ENCODE data around the gene ERC1.
"Not testable (repeated sequence)": the region's sequence is repeated elsewhere in the genome, so short reads cannot be mapped to it uniquely, and the experiment has no call there.

Gene ERC1

DNA sequence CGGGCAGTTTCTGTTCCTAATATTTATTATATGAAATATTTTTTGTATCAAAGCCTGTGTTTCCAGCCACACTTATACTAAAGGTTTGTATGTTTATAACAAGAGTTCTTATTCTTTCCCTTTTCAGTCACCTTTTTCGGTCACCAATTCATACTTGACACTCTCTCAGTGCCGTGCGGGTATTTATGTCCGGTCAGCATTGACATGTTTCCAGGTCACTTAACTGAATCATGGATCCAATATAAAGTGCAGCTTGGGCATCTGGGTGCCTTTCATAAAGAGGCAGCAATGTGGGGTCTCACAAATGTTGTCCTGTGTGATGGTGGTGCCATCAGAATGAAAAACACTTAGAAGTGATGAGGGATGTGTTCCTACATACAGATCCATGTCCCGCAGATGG, 141.3 kb downstream of the ERC1 start:
- DNase-seq: no peak

DNA sequence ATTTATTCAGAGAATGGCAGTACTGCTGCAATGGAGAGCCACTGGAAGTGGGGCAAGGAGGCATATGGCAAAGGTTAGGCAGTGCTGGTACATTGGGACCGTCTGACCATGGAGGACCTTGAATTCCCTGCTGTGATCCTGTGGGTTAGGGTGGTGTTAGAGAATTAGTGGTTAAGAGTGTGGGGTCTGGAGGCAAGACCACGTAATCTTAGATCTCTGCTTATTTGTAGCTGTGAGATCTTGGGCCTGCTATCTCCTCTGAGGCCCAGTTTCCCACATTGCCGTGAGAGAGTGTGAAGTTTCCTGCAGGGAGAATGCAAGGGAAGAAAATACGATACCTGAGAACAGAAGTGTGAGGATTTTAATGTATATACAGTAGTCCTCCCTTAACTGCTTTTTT, 147.7 kb downstream of the ERC1 start:
- DNase-seq: no peak

DNA sequence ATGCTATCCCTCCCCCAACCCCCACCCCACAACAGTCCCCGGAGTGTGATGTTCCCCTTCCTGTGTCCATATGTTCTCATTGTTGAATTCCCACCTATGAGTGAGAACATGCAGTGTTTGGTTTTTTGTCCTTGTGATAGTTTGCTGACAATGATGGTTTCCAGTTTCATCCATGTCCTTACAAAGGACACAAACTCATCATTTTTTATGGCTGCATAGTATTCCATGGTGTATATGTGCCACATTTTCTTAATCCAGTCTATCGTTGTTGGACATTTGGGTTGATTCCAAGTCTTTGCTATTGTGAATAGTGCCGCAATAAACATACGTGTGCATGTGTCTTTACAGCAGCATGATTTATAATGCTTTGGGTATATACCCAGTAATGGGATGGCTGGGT, 155.7 kb downstream of the ERC1 start:
- not testable (repeated sequence) for DNase-seq

DNA sequence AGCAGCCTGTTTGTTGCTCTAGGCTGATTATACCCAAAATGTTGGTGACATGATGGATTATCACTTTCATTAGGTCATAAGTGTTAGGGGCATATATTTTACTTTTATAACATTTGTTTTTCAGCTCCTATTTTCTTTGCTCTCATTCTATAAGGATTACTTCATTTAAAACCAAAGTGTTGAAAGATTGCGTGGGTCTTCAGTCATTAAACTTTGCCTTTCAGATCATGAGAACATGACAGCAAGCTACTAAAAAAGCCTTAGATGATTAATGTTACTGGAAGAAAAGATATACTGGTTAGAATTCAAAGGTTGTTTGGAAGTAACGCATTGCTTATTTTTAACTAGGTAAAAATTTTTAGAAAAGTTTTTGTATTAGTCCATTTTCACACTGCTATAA, 156.8 kb downstream of the ERC1 start:
- DNase-seq: no peak

DNA sequence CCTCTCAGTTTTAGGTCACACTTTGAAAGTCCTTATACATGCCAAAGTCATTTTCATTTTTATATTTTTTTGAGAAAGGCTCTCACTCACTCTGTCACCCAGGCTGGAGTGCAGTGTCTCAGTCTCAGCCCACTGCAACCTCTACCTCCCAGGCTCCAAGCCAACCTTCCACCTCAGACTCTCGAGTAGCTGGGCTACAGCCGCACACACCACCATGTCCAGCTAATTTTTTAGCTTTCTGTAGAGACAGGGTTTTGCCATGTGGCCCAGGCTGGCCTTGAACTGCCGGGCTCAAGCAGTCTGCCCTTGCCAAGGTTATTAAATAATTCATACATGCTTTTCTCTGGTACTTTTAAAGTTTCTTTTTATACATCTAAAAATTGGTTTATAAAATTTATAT, 166.0 kb downstream of the ERC1 start:
- DNase-seq: no peak

DNA sequence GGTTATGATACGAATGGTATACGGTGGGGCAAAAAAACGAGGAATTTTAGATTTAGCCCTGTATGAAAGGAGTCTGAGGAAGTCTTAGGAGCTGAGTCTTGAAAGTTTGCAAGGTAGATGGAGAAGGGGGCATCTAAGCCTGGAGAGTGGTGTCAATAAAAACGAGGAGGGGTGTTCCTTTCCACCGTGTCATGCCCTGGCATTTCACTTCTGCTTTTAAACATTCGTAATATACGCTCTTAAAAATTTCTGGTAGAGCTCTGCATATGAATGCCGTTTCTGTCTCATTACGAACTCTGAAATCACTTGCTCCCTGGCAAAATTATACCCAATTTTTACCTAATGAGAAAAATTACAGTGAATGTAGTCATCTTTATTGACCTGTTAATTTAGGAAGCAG, 170.2 kb downstream of the ERC1 start:
- no peak for DNase-seq

DNA sequence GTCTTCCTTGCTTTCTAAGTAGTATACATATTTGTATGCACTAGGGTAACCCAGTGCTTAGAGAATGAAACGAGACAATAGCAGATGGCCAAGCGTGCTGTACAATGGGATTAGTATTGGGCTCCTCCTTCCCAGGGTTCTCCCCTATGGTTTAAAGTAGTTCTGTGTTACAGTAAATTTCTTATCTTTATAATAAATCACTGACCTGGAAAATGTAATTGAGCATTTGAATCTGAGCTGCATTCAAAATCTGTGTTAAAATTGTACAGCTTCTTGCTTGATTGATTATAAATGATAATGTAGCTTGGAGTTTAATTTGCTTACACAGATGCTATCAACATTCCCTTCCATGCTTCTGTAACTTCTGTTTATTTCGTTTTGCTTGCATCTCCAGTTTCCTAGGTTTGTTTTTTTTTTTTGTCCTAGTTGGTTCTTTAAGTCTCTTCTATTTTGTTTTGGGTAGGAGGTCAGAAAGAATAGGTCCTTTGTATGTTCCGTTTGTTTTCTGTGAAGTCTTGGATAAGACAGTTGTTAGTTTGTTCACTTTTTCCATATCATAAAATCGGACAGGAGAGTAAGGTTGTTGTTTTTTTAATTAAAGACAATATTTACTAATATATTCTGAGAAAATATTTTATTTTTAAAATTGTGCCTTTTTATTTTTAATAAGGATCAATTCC, 171.2 kb downstream of the ERC1 start:
- DNase-seq: no peak

DNA sequence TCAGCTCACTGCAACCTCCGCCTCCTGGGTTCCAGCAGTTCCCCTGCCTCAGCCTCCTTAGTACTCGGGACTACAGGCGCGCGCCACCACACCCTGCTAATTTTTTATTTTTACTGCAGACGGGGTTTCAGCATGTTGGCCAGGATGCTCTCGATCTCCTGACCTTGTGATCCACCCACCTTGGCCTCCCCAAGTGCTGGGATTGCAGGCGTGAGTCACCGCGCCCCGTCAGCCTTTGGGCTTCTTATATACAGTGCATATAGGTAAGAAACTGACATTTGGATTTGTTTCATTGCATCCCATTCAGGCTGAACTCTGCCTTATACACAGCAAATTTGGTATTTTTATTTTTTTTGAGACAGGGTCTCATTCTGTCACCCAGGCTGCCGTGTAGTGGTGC, 176.8 kb downstream of the ERC1 start:
- no peak for DNase-seq

DNA sequence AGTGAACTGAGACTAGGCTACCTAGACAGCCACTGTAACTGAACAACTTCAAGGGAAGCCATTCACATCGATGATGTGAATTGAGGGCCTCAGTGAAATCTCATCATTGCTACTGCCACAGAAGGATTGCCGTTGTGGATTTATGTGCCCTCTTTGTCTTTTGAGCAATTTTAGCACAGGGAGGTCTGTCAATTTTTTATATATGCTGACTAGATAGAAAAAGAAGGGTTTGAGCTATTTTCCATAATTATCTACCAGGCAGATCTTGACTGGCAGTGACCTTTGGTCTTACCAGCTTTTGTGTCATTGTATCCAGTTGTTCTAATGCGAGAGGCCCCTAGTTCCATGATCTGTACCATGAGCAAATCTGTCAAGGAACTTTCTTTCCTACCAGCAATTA, 179.4 kb downstream of the ERC1 start:
- no peak for DNase-seq

DNA sequence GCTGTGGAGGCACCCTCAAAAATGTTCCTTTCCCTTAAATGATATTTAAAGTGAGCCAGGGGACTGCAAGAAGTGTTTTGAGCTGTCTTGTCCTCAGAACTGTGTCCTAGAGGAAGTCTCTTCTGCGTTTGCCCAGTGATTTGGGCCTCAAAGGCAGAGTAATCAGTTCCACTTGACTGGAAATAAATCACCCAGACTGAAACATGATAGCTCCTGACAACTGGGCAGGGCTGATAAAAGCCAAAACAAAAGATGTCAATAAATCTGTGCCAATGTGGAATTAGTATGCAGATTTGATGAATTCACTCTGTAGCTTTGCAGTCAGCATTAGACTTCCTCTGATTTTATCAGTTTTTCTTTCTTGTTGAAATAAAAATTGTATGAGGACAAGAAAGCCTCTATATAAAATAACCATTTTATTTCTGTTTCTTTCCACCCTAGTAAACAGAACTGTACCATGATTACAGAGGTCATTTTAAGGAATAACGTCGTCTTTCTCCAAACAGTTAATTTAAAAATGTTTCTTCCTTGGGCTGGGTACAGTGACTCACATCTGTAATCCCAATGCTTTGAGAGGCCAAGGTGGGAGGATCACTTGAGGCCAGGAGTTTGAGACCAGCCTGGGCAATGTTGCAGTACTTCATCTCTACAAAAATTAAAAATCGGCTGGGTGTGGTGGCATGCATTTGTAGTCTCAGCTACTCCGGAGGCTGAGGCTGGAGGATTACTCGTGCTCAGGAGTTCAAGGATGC, 180.8 kb downstream of the ERC1 start:
- DNase-seq: no peak

DNA sequence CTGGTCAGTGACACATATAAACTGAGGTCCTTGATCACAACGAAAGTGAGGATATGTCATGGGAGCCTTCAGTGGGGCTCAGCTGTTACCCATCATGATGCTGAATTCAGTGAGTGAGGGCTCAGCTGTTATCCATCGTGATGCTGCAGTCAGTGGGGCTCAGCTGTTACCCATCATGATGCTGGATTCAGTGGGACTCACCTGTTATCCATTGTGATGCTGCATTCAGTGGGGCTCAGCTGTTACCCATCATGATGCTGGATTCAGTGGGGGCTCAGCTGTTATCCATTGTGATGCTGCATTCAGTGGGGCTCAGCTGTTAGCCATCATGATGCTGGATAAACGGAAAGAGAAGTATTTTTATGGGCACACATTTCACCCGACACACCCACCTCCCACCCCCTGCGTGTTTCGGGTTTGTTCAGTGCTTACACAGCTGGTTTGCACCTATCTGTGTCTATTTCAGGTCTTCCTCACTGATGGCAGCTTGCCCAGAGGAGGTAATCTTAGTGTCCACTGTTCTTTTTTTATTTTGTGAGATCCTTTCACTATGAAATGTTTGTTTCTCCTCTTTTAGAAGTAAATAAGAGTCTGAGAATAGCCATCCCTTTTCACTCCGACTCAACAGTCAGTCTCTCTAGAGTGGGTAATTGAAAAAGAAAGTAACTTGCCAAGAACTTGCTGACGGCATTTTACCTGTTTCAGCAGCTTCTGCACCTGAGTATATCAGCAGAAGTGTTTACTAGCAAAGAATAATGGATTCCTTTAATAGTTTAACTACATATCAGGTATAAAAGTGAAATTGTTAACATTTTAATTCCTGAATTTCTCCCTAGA, 183.0 kb downstream of the ERC1 start:
- DNase-seq: no peak

DNA sequence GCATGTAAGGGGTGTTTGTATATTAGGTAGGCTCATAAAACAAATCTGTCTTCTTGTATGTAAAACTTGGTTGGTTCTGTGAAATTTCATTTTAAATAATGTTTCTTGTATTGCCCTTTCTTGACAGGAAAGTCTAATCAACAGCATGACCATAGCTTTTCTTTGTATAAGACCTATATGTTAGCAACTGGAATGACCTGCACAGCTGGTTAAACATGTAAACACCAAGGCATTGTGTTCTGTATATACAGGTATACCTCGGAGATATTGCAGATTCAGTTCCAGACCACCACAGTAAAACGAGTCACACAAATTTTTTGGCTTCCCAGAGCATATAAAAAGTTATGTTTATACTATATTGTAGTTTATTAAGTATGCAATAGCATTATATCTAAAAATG, 183.6 kb downstream of the ERC1 start:
- DNase-seq: no peak

DNA sequence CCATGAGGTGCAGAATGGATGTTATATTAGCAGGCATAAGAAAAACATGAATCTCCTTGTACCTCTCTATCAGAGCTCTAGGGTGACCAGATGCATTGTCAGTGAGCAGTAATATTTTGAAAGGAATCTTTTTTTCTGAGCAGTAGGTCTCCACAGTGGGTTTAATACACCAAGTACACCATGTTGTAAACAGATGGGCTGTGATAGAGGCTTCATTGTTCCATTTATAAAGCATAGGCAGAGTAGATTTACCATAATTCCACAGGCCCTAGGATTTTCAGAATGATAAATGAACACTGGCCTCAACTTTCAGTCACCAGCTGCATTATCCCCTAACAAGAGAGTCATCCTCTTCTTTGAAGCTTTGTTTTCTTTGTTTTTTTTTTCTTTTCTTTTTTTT, 185.2 kb downstream of the ERC1 start:
- no peak for DNase-seq

DNA sequence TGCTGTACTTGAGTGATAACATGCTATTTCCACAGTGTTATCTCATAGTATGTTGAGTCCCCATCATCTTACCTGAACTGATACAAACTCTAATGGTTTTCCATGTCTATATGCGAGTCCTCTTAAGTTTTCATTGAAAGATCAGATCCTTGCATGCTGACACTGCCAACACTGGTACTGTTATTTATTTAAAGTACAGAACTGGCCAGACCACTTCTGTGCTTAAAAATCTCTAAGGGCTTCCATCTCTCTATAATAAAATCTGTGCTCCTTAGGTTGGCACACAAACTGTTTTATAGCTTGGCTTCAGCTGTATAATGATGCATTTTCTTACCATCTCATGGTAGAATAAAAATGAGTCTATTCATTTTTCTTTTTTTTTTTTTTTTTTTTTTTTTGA, 188.1 kb downstream of the ERC1 start:
- no peak for DNase-seq

DNA sequence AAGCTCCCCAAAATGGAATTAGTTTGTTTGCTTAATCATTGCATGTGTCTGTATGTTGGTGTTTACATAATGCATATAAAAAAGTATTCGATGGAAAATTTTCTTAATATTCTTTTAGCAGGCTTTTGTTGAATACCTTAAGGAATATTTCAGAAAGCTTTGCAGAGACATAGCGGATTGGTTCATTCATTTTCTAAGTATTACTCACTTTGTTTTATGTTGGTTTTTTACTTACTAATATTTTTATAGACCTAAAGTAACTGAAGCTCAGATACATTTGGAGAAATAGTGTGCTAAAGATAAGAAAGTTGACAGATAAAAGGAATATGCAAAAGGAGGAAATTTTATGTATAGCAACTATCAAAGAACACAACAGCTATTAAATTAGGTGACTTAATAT, 191.0 kb downstream of the ERC1 start:
- no peak for DNase-seq

DNA sequence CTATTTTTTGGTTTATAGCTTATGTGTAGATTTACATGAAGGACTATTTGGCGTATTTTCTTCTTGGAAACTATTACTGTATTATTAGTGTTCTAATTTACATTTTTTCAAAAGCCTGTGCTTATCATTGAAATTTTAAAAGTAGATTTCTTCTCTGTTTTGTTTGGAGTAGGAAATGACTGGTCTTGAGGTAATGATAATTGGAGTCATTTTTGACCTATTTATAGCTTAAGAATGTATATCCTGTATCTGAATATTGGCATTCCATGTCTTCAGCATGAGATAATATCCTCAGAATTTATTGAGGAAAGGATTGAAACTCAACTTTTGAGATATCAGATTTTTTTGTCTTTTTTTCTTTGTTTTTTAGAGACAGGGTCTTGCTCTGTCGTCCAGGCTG, 193.4 kb downstream of the ERC1 start:
- DNase-seq: no peak

DNA sequence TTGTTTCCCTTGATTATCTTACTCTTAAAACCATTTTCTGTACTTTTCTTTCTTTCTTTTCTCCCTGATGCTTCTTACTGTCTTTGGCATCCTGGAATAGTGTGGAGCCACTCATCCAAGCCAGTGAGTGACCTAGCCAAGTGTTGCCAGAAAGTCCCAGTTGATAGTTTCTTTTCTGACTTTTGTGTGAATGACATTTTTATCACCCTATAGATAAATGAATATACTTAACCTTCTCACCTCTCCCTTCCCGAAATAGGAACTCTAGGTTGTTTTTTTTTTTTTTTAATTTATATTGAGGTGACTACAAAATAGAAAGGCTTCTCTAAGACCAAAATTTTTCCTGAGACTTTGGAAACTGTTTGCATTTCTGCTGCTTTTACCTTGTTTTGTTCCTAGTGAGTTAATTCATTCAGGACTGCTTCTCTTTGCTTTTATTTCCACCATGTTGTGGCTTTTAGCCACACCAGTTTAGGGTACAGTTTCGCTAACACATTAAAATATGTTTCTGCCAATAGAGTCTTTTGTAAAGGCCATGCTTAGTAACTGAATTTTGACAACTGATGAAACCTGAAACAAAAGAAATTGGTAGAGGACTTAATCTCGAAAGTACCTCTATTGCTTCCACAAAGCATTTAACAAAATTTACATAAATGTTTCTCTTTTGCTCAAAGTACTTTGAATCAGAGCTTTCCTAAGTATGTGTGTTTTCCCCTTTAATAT, 194.6 kb downstream of the ERC1 start:
- DNase-seq: no peak

DNA sequence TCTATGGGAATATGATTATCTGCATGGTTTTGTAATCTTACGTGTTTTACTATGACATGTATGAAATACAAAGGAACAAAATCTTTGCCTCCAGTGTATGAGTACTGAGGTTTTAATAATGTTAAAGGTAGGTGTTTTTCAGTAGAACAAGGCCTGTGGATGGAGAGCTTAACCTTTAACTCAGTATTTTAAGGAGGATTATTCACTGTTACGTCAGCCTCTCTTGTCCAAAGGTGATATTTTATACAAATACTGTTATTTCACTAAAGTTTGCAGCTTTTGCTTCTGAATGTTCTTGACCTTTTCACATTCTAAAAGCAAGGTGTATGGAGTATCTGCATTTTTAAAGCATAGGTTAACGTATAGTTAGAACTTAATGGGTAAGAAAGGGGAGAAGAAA, 195.3 kb downstream of the ERC1 start:
- DNase-seq: no peak

DNA sequence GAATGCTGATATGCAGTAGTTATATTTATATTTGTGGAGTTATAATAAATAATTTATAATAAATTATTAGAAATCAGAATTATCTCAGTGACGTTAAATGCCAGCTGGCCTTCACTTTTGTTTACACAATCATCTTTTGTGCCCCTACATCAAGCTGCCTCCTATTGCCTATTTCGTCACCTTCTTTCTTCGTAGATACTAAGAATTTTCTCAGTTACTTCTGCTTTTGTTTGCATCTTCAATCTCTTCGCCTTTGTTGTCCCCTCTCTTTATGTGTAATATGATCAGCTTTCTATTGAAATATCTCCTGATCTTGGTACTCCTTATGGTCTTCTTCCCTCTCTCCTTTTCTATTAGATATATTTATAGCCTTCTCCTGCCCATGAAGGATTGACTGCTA, 197.0 kb downstream of the ERC1 start:
- no peak for DNase-seq

DNA sequence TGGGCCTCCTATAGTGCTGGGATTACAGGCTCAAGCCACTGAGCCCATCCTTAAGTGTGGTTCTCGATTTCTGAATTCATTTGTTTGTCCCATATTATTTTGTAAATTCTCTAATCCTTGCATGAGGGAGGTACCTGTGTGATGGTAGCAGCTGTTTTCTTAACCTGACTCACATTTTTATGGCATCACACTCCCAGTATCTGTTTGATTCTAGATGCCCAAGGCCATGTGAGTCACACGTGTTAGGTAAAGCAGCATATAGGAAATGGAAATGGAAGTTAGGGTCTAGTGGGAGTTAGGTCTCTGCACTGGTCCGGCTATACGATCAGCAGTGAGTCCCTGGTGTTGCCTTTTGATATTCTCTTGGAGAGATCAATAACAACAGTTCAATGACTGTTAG, 198.1 kb downstream of the ERC1 start:
- DNase-seq: no peak

DNA sequence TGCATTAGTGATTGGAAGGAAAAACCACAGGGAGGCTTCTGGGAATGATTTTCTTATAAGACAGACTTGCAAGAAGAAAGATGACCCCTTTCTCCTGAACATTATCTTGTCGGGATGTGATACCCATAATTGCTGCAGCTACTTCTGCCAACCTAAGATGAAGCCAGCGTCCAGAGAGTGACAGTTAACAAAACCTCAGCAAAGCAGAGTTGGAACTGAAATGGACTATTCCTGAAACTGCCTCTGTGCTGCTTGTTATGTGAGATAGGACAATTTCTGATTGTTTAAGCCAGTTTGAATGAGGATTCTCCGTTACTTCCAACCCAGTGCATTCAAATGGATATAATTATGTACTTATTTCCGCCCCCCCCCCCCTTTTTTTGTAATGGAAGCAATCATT, 204.5 kb downstream of the ERC1 start:
- no peak for DNase-seq

DNA sequence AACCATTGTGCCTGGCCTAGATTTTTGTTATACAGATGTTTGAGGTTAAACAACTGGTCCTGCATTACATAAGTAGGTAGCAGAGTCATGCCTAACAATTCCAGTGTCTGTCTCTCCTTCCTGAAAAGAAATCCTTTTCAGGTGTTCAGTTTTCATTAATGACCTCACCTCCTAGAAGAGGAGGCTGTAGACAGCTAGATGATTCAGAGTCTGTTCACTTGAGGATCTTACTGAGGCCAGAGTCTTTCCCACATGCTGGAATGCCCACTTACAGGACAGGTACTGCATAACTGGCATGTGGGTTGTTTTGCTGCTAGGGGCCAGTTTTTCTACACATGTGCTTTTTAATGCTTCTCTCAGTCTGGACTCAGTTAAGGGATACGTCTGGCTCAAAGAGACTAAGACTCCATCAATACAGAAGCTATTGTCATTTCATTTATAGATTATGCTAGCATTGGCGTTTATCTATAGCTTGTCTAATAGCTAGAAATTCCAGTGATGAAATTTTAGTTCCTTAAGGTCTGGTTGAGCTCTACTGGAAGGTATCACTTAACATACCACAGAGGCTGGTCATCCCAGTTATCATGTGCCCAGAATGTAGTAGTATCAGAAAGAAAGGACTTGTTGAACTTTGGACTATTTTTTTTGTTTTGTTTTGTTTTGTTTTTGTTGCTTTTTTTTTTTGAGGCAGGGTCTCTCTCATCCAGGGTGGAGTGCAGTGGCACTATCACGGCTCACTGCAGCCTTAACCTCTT, 206.4 kb downstream of the ERC1 start:
- DNase-seq: no peak

DNA sequence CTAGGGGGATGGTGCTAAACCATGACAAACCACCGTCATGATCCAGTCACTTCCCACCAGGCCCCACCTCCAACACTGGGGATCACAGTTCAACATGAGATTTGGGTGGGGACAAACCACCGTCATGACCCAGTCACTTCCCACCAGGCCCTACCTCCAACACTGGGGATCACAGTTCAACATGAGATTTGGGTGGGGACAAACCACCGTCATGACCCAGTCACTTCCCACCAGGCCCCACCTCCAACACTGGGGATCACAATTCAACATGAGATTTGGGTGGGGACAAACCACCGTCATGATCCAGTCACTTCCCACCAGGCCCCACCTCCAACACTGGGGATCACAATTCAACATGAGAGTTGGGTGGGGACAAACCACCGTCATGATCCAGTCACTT, 207.8 kb downstream of the ERC1 start:
- not testable (repeated sequence) for DNase-seq

All from activated effector memory CD4-positive, alpha-beta T cell treated with Interleukin-2 at 50 U/mL for 16 hours (primary cell).